BE2C (cell line): ENCODE results near the gene TKTL1.

Source experiments
- DNase-seq: peaks from one replicate; pipeline ENCODE4 v3.0.0-alpha.2; 2020
- H3K27me3 ChIP-seq: fragments of 250-450 bp; sonication (Bioruptor Pico); 2 replicates; pipeline ENCODE4 v1.5.1; 2020; ENCODE audit warnings: mild to moderate bottlenecking
- H3K36me3 ChIP-seq: fragments of 250-450 bp; sonication (Bioruptor Pico); 2 replicates; pipeline ENCODE4 v1.5.1; 2020; ENCODE audit warnings: mild to moderate bottlenecking
- H3K4me1 ChIP-seq: fragments of 250-450 bp; sonication (Bioruptor Pico); 2 replicates; pipeline ENCODE4 v1.5.1; 2020
- H3K4me3 ChIP-seq: 2 replicates; pipeline ENCODE4 v1.5.1; 2011; ENCODE audit warnings: low read depth, low read length
- H3K9me3 ChIP-seq: fragments of 250-450 bp; sonication (Bioruptor Pico); 2 replicates; pipeline ENCODE4 v1.5.1; 2020
- CTCF ChIP-seq: IDR thresholded peaks from 2 replicates; pipeline ENCODE4 v1.5.1; 2012; ENCODE audit warnings: mild to moderate bottlenecking, low read depth, low read length

The TKTL1 gene

GRCh38 chrX:154321152-154321551 lies 25.6 kb downstream of the TKTL1 start:
- H3K36me3 ChIP-seq: no peaks in the 10 kb centered on the region
- H3K4me3 ChIP-seq: no peak overlapping the region
- no peaks in the 10 kb centered on the region for H3K4me1 ChIP-seq
- no peaks in the 10 kb centered on the region for H3K27me3 ChIP-seq
- DNase-seq: no peak
- no peak for TF ChIP-seq CTCF
- H3K9me3 ChIP-seq: no peaks in the 10 kb centered on the region

- TF ChIP-seq CTCF: peak; percentile 30; the same call in 1 of the 2 replicates
- Histone ChIP-seq H3K27me3 (no peaks in the 10 kb centered on the region), H3K4me3 (no peak overlapping the region), H3K4me1 (no peaks in the 10 kb centered on the region), H3K9me3 (no peaks in the 10 kb centered on the region), H3K36me3 (no peaks in the 10 kb centered on the region)
- peak; percentile 17 for DNase-seq
Observed at GRCh38 chrX:154321594-154321993, 26.0 kb downstream of the TKTL1 start.

DNA sequence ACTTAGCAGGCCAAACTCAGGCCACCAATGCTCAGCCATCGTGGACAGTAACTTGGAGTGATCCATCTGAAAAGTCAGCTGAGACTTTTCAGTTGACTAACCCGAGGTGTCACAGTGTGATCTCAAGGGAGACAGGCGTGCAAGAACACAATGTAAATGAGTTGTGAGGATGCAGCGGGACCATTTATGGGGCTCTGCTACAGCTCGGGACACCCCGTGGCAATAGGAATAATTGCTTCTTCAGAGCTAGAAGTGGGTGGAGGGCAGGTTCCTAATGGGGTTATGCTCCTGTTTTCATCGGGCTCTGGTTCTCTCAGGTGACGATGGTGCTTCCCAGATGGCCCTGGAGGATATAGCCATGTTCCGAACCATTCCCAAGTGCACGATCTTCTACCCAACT lies 27.3 kb downstream of the TKTL1 start:
- no peak for DNase-seq
- no peak for TF ChIP-seq CTCF
- no peaks in the 10 kb centered on the region for H3K9me3 ChIP-seq
- no peaks in the 10 kb centered on the region for H3K4me1 ChIP-seq
- no peaks in the 10 kb centered on the region for H3K36me3 ChIP-seq
- no peak overlapping the region for H3K4me3 ChIP-seq
- no peaks in the 10 kb centered on the region for H3K27me3 ChIP-seq

GRCh38 chrX:154323537-154323936 lies 27.9 kb downstream of the TKTL1 start:
- TF ChIP-seq CTCF: no peak
- no peak for DNase-seq
- H3K9me3 ChIP-seq: no peaks in the 10 kb centered on the region
- no peaks in the 10 kb centered on the region for H3K4me1 ChIP-seq
- no peaks in the 10 kb centered on the region for H3K27me3 ChIP-seq
- H3K36me3 ChIP-seq: no peaks in the 10 kb centered on the region
- H3K4me3 ChIP-seq: no peak overlapping the region

GRCh38 chrX:154325541-154325940 lies 29.9 kb downstream of the TKTL1 start:
- Histone ChIP-seq H3K9me3 (no peaks in the 10 kb centered on the region), H3K4me1 (no peaks in the 10 kb centered on the region), H3K27me3 (no peaks in the 10 kb centered on the region), H3K4me3 (no peak overlapping the region), H3K36me3 (no peaks in the 10 kb centered on the region)
- no peak for TF ChIP-seq CTCF
- no peak for DNase-seq

DNA sequence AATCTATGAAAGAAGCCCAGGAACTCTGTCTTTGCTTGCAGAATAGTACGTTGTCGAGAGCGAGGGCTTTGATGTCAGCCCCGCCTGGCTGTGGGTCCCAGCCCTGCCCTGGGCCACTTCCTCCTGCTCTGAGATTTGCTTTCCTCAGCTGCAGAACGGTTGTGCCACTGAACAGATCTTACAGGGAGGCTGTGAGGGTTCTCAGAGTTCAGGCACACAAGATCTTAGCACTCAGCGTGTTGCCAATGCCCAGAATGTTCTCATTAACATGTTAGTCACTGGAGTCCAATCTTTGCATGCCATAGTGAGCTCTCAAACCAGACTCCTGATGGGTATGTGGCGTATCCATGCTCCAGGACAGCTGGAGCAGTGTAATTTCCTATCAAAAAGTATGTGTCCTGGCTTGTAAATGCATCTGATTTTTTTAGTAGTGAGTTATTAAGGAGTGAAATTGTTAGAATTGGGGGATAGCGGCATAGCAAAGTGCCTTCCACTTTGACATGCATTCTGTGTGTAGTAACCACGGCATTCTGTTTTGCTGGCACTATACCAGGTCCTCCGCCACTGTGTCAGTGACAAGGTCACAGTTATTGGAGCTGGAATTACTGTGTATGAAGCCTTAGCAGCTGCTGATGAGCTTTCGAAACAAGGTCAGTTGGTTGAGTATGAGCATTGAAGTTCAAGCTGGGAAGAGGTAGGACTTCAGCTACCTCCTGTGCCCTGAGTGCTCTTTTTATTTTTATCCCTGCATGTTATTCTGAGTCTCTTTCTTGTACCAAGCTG lies 31.6 kb downstream of the TKTL1 start:
- TF ChIP-seq CTCF: no peak
- DNase-seq: no peak
- H3K4me3 ChIP-seq: no peak overlapping the region
- no peaks in the 10 kb centered on the region for H3K36me3 ChIP-seq
- no peaks in the 10 kb centered on the region for H3K27me3 ChIP-seq
- no peaks in the 10 kb centered on the region for H3K4me1 ChIP-seq
- H3K9me3 ChIP-seq: no peaks in the 10 kb centered on the region
